ENCODE data around the gene FAM228B. TPM values are rescaled to one million over a fixed set of nuclear protein-coding genes. Genes with fewer than 3 reads are reported as not detected.

Gene FAM228B
- total and polyA plus RNA-seq, 2 donors from 2014 or later: 23.2 to 35.2 TPM

- H3K9me3 ChIP-seq (ENCODE audit: control insufficient read depth in 2 of 3, insufficient read depth in 1 of 3, low read length in 3 of 3): no peaks in the 10 kb centered on the region
- intact Hi-C loops (cut with DNase I): no loop called here
- H3K4me1 ChIP-seq (ENCODE audit: control insufficient read depth in 2 of 3, insufficient read depth in 2 of 3, low read depth in 1 of 3, low read length in 3 of 3): peaks cover 0 to 5% (median 0%) of the 10 kb centered on the region in 3 donors
- no peak for TF ChIP-seq CTCF (IDR thresholded peaks at IDR 0.05; ENCODE audit: borderline replicate concordance, extremely low read depth, insufficient read depth)
- no peak overlapping the region for H3K27ac ChIP-seq (ENCODE audit: low read depth in 2 of 2, low read length in 2 of 2)
- no peak overlapping the region for H3K9ac ChIP-seq (ENCODE audit: low read length in 3 of 3)
- H3K4me3 ChIP-seq (ENCODE audit: low read length in 3 of 3): no peak overlapping the region
- no peak for DNase-seq
- no peaks in the 10 kb centered on the region for H3K36me3 ChIP-seq (ENCODE audit: control insufficient read depth in 2 of 3, insufficient read depth in 3 of 3, low read length in 3 of 3)
- H3K27me3 ChIP-seq (ENCODE audit: control insufficient read depth, insufficient read depth, low read length): no peaks in the 10 kb centered on the region
- no peak for FAIRE-seq
Observed at GRCh38 chr2:24117902-24118301, 5.4 kb upstream of the FAM228B start.

- H3K9me3 ChIP-seq (ENCODE audit: control insufficient read depth in 2 of 3, insufficient read depth in 1 of 3, low read length in 3 of 3): no peaks in the 10 kb centered on the region
- peaks cover 0 to 9% (median 2%) of the 10 kb centered on the region in 3 donors for H3K4me1 ChIP-seq (ENCODE audit: control insufficient read depth in 2 of 3, insufficient read depth in 2 of 3, low read depth in 1 of 3, low read length in 3 of 3)
- no peak overlapping the region for H3K4me3 ChIP-seq (ENCODE audit: low read length in 3 of 3)
- no peak overlapping the region for H3K27ac ChIP-seq (ENCODE audit: low read depth in 2 of 2, low read length in 2 of 2)
- no peak overlapping the region for H3K9ac ChIP-seq (ENCODE audit: low read length in 3 of 3)
- no peak for TF ChIP-seq CTCF (IDR thresholded peaks at IDR 0.05; ENCODE audit: borderline replicate concordance, extremely low read depth, insufficient read depth)
- H3K27me3 ChIP-seq (ENCODE audit: control insufficient read depth, insufficient read depth, low read length): no peaks in the 10 kb centered on the region
- no peaks in the 10 kb centered on the region for H3K36me3 ChIP-seq (ENCODE audit: control insufficient read depth in 2 of 3, insufficient read depth in 3 of 3, low read length in 3 of 3)
- no peak for DNase-seq
- no peak for FAIRE-seq
- intact Hi-C loops (cut with DNase I): no loop called here
Observed at GRCh38 chr2:24121066-24121465, 2.2 kb upstream of the FAM228B start.

GRCh38 chr2:24121469-24121868, 1.8 kb upstream of the FAM228B start:
- Histone ChIP-seq H3K27ac (ENCODE audit: low read depth in 2 of 2, low read length in 2 of 2) (no peak overlapping the region), H3K9ac (ENCODE audit: low read length in 3 of 3) (no peak overlapping the region), H3K36me3 (ENCODE audit: control insufficient read depth in 2 of 3, insufficient read depth in 3 of 3, low read length in 3 of 3) (no peaks in the 10 kb centered on the region), H3K4me1 (ENCODE audit: control insufficient read depth in 2 of 3, insufficient read depth in 2 of 3, low read depth in 1 of 3, low read length in 3 of 3) (peaks cover 0 to 9% (median 2%) of the 10 kb centered on the region in 3 donors), H3K9me3 (ENCODE audit: control insufficient read depth in 2 of 3, insufficient read depth in 1 of 3, low read length in 3 of 3) (no peaks in the 10 kb centered on the region), H3K4me3 (ENCODE audit: low read length in 3 of 3) (no peak overlapping the region), H3K27me3 (ENCODE audit: control insufficient read depth, insufficient read depth, low read length) (no peaks in the 10 kb centered on the region)
- DNase-seq (peak in 1 of 5 donors; percentile 11), FAIRE-seq (no peak)
- intact Hi-C loops (cut with DNase I): no loop called here
- TF ChIP-seq CTCF (IDR thresholded peaks at IDR 0.05; ENCODE audit: borderline replicate concordance, extremely low read depth, insufficient read depth): no peak
